KMS-11 (cell line): Measurements from ENCODE around the gene ABCC5.
"Not testable (repeated sequence)": the region's sequence is repeated elsewhere in the genome, so short reads cannot be mapped to it uniquely, and the experiment has no call there.

Source experiments
- H2AFZ ChIP-seq: fragments of 200-600 bp; sonication (generic); 2 replicates; pipeline ENCODE4 v1.6.1; 2016; ENCODE audit warnings: antibody characterized with exemption, mixed run types, low read depth
- H3K27ac ChIP-seq: fragments of 200-600 bp; sonication (generic); 2 replicates; pipeline ENCODE4 v1.6.1; 2016; ENCODE audit warnings: mild to moderate bottlenecking, mixed run types
- H3K27me3 ChIP-seq: fragments of 200-600 bp; sonication (generic); 2 replicates; pipeline ENCODE4 v1.6.1; 2017; ENCODE audit warnings: mild to moderate bottlenecking, low read depth, mixed run types, moderate library complexity; ENCODE audit not compliant: insufficient read depth
- H3K36me3 ChIP-seq: fragments of 200-600 bp; sonication (generic); 2 replicates; pipeline ENCODE4 v1.6.1; 2017; ENCODE audit warnings: mild to moderate bottlenecking, mixed run types; ENCODE audit not compliant: insufficient read depth
- H3K4me1 ChIP-seq: fragments of 200-600 bp; sonication (generic); 2 replicates; pipeline ENCODE4 v1.6.1; 2016; ENCODE audit warnings: mild to moderate bottlenecking, low read depth, mixed run types; ENCODE audit not compliant: poor library complexity, severe bottlenecking
- H3K4me2 ChIP-seq: fragments of 200-600 bp; sonication (generic); 2 replicates; pipeline ENCODE4 v1.7.0; 2016; ENCODE audit warnings: mild to moderate bottlenecking, mixed run types
- H3K4me3 ChIP-seq: fragments of 200-600 bp; sonication (generic); IDR thresholded peaks from 2 replicates; pipeline ENCODE4 v1.6.1; 2017; ENCODE audit warnings: low read depth, low read length, mixed read lengths; ENCODE audit not compliant: insufficient read depth
- H3K79me2 ChIP-seq: fragments of 200-600 bp; sonication (generic); 2 replicates; pipeline ENCODE4 v1.6.1; 2016; ENCODE audit warnings: low read depth, mixed run types; ENCODE audit not compliant: insufficient read depth
- H3K9ac ChIP-seq: fragments of 200-600 bp; sonication (generic); 2 replicates; pipeline ENCODE4 v1.6.1; 2016; ENCODE audit warnings: mild to moderate bottlenecking, mixed run types
- H4K20me1 ChIP-seq: fragments of 200-600 bp; sonication (generic); 2 replicates; pipeline ENCODE4 v1.6.1; 2016; ENCODE audit warnings: mild to moderate bottlenecking, mixed run types; ENCODE audit not compliant: insufficient read depth
- CTCF ChIP-seq: fragments of 200-600 bp; sonication (generic); conservative IDR thresholded peaks from 2 replicates; pipeline ENCODE4 v1.6.1; 2017; ENCODE audit warnings: low read depth, mild to moderate bottlenecking, antibody characterized with exemption, low read length, moderate library complexity, mixed read lengths

Gene ABCC5

GRCh38 chr3:184042617-184043016, 24.9 kb upstream of the ABCC5 start:
- Histone ChIP-seq H3K27me3 (no peaks in the 10 kb centered on the region), H3K9ac (no peak overlapping the region), H3K4me1 (no peaks in the 10 kb centered on the region), H3K36me3 (no peaks in the 10 kb centered on the region), H3K4me3 (no peak overlapping the region), H2AFZ (no peak overlapping the region), H3K4me2 (no peak overlapping the region), H4K20me1 (no peaks in the 10 kb centered on the region), H3K27ac (no peak overlapping the region), H3K79me2 (no peaks in the 10 kb centered on the region)
- TF ChIP-seq CTCF: no peak

- Histone ChIP-seq H3K27me3 (no peaks in the 10 kb centered on the region), H2AFZ (no peak overlapping the region), H4K20me1 (no peaks in the 10 kb centered on the region), H3K4me3 (no peak overlapping the region), H3K4me1 (no peaks in the 10 kb centered on the region), H3K27ac (no peak overlapping the region), H3K4me2 (no peak overlapping the region), H3K79me2 (no peaks in the 10 kb centered on the region), H3K36me3 (no peaks in the 10 kb centered on the region), H3K9ac (no peak overlapping the region)
- TF ChIP-seq CTCF: no peak
Measured at GRCh38 chr3:184040010-184040409, 22.3 kb upstream of the ABCC5 start.

GRCh38 chr3:184039414-184039813, 21.7 kb upstream of the ABCC5 start:
- Histone ChIP-seq H3K79me2 (no peaks in the 10 kb centered on the region), H3K4me3 (no peak overlapping the region), H2AFZ (no peak overlapping the region), H3K4me2 (no peak overlapping the region), H3K36me3 (no peaks in the 10 kb centered on the region), H4K20me1 (no peaks in the 10 kb centered on the region), H3K9ac (no peak overlapping the region), H3K4me1 (no peaks in the 10 kb centered on the region), H3K27me3 (no peaks in the 10 kb centered on the region), H3K27ac (no peak overlapping the region)
- no peak for TF ChIP-seq CTCF

GRCh38 chr3:184038307-184038706, 20.6 kb upstream of the ABCC5 start:
- H3K27me3 ChIP-seq, H3K27ac ChIP-seq, H3K4me2 ChIP-seq, H3K79me2 ChIP-seq, H4K20me1 ChIP-seq, H3K4me3 ChIP-seq, H3K4me1 ChIP-seq, H3K9ac ChIP-seq, H3K36me3 ChIP-seq, H2AFZ ChIP-seq: not testable (repeated sequence)

GRCh38 chr3:184037816-184038215, 20.1 kb upstream of the ABCC5 start:
- TF ChIP-seq CTCF: no peak
- no peaks in the 10 kb centered on the region for H4K20me1 ChIP-seq
- H3K27ac ChIP-seq: no peak overlapping the region
- no peaks in the 10 kb centered on the region for H3K4me1 ChIP-seq
- no peaks in the 10 kb centered on the region for H3K36me3 ChIP-seq
- no peak overlapping the region for H3K4me3 ChIP-seq
- H3K79me2 ChIP-seq: no peaks in the 10 kb centered on the region
- H3K9ac ChIP-seq: no peak overlapping the region
- H2AFZ ChIP-seq: no peak overlapping the region
- H3K27me3 ChIP-seq: no peaks in the 10 kb centered on the region
- H3K4me2 ChIP-seq: no peak overlapping the region
